HepG2 (cell line): ENCODE data around the gene GRM4. TPM values are rescaled to one million over a fixed set of nuclear protein-coding genes. Genes with fewer than 3 reads are reported as not detected.

ENCODE experiments used
- ATAC-seq: fragments of 200-7000 bp; cut with Tn5 transposase; 3 replicates; pipeline ENCODE4 v1.9.1; 2020; ENCODE audit warnings: mild to moderate bottlenecking, moderate library complexity
- BruUV-seq: library from RNA; stranded (reverse); fragments of 400-500 nt; replicated peaks from 2 replicates; lab custom pipeline; 2021; lab: Mats Ljungman, UMichigan
- CTCF ChIA-PET: fragments of 300-600 bp; formaldehyde crosslinking; extraction: SDS; loops from one replicate; lab custom pipeline; 2021; ENCODE audit warnings: low total read pairs, inconsistent platforms, low intra/inter-chr PET ratio; lab: Yijun Ruan, JAX
- POLR2A ChIA-PET: fragments of 350-600 bp; sonication (Branson Sonifier 250); formaldehyde crosslinking; loops from one replicate; lab custom pipeline; 2020; ENCODE audit warnings: antibody characterized with exemption, inconsistent platforms; lab: Yijun Ruan, JAX
- DNase-seq: peaks from one replicate; pipeline ENCODE4 v3.0.0-alpha.2; 2015; ENCODE audit warnings: low spot score
- FAIRE-seq: peaks from 3 replicates; lab custom pipeline; 2011; peaks lifted over from hg19 to GRCh38; lab: Jason Lieb, UNC
- H2AFZ ChIP-seq: one replicate; pipeline ENCODE4 v1.6.1; 2011; ENCODE audit warnings: low read length, inconsistent platforms
- H3K27ac ChIP-seq: fragments of 300-600 bp; 3 replicates; pipeline ENCODE4 v1.8.0; 2011; ENCODE audit warnings: mixed run types, mild to moderate bottlenecking, mixed read lengths, low read length, inconsistent platforms; ENCODE audit not compliant: insufficient read depth; ENCODE audit errors: extremely low read length
- H3K27me3 ChIP-seq, 2 experiments: fragments of 200-600 bp in 1 of 2; 2 replicates in 1 of 2; 3 replicates in 1 of 2; pipeline versions ENCODE4 v1.6.0 to v1.8.0; 2011; ENCODE audit warnings: low read length in 2 of 2, mild to moderate bottlenecking in 2 of 2, moderate library complexity in 2 of 2, inconsistent platforms in 1 of 2; ENCODE audit not compliant: insufficient read depth in 2 of 2, control insufficient read depth in 1 of 2
- H3K36me3 ChIP-seq, 2 experiments: fragments of 200-600 bp in 1 of 2; replicated peaks in 1 of 2; 2 replicates in 1 of 2; 3 replicates in 1 of 2; pipeline versions ENCODE4 v1.5.1 to v1.8.0; 2011; ENCODE audit warnings: low read length in 2 of 2, inconsistent platforms in 1 of 2; ENCODE audit not compliant: insufficient read depth in 2 of 2, control insufficient read depth in 1 of 2
- H3K4me1 ChIP-seq: 2 replicates; pipeline ENCODE4 v1.5.1; 2012; ENCODE audit warnings: low read length, inconsistent platforms; ENCODE audit not compliant: insufficient read depth
- H3K4me2 ChIP-seq: 2 replicates; pipeline ENCODE4 v1.6.0; 2011; ENCODE audit warnings: low read depth, low read length, inconsistent platforms
- H3K4me3 ChIP-seq, 3 experiments: fragments of 200-600 bp in 1 of 3; sonication (generic), shearing (Covaris generic) in 1 of 3; replicated peaks in 1 of 3; 2 replicates each; pipeline ENCODE4 v1.5.1; 2011 to 2016; ENCODE audit warnings: low read length in 3 of 3, inconsistent platforms in 2 of 3, low read depth in 2 of 3, mild to moderate bottlenecking in 2 of 3, control low read depth in 1 of 3, mixed read lengths in 1 of 3; ENCODE audit not compliant: insufficient read depth in 1 of 3
- H3K79me2 ChIP-seq: one replicate; pipeline ENCODE4 v1.6.1; 2011; ENCODE audit warnings: low read length, inconsistent platforms; ENCODE audit not compliant: insufficient read depth
- H3K9ac ChIP-seq: 2 replicates; pipeline ENCODE4 v1.6.0; 2011; ENCODE audit warnings: mild to moderate bottlenecking, low read depth, low read length, inconsistent platforms; ENCODE audit not compliant: insufficient read depth
- H3K9me3 ChIP-seq: 2 replicates; pipeline ENCODE4 v1.5.1; 2012; ENCODE audit warnings: mild to moderate bottlenecking, low read length
- H4K20me1 ChIP-seq: 2 replicates; pipeline ENCODE4 v1.6.0; 2011; ENCODE audit warnings: inconsistent platforms, mild to moderate bottlenecking, low read length, moderate library complexity; ENCODE audit not compliant: insufficient read depth
- ARID2 ChIP-seq: sonication (generic); formaldehyde crosslinking; IDR thresholded peaks from 2 replicates; pipeline ENCODE4 v1.8.1; 2022; ENCODE audit warnings: mild to moderate bottlenecking, missing genetic modification reagents, borderline replicate concordance
- DNMT3B ChIP-seq: conservative IDR thresholded peaks from 2 replicates; pipeline ENCODE4 v1.6.1; 2016; ENCODE audit warnings: missing biosample characterization, control low read depth
- ETV6 ChIP-seq: sonication (generic); formaldehyde crosslinking; conservative IDR thresholded peaks from 2 replicates; pipeline ENCODE4 v1.4.0; 2020; ENCODE audit warnings: missing genetic modification reagents
- FOXC1 ChIP-seq: sonication (generic); formaldehyde crosslinking; IDR thresholded peaks from 2 replicates; pipeline ENCODE4 v1.8.0; 2022; ENCODE audit warnings: mild to moderate bottlenecking, missing genetic modification reagents, borderline replicate concordance
- FOXJ3 ChIP-seq: sonication (generic); formaldehyde crosslinking; IDR thresholded peaks from 2 replicates; pipeline ENCODE4 v1.4.0; 2020; ENCODE audit warnings: missing genetic modification reagents, mild to moderate bottlenecking, borderline replicate concordance
- GATA4 ChIP-seq: sonication (generic); IDR thresholded peaks from 2 replicates; pipeline ENCODE4 v1.6.1; 2016; ENCODE audit warnings: antibody characterized with exemption, low read depth, borderline replicate concordance
- HDAC2 ChIP-seq: sonication (generic); formaldehyde crosslinking; IDR thresholded peaks from 2 replicates; pipeline ENCODE4 v1.4.0; 2020; ENCODE audit warnings: missing genetic modification reagents
- ISX ChIP-seq: sonication (generic); formaldehyde crosslinking; conservative IDR thresholded peaks from 2 replicates; pipeline ENCODE4 v1.5.0; 2020; ENCODE audit warnings: missing genetic modification reagents
- MYPOP ChIP-seq: sonication (generic); formaldehyde crosslinking; IDR thresholded peaks from 2 replicates; pipeline ENCODE4 v1.8.1; 2023; ENCODE audit warnings: mild to moderate bottlenecking, moderate library complexity, missing genetic modification reagents
- TFE3 ChIP-seq: IDR thresholded peaks from 2 replicates; pipeline ENCODE4 v1.6.1; 2016
- WIZ ChIP-seq: sonication (generic); formaldehyde crosslinking; IDR thresholded peaks from 2 replicates; pipeline ENCODE4 v1.5.1; 2020; ENCODE audit warnings: mild to moderate bottlenecking, missing genetic modification reagents
- ZFYVE20 ChIP-seq: sonication (generic); formaldehyde crosslinking; IDR thresholded peaks from 2 replicates; pipeline ENCODE4 v1.8.0; 2023; ENCODE audit warnings: low read depth, mild to moderate bottlenecking, moderate library complexity, missing genetic modification reagents, borderline replicate concordance
- ZNF207 ChIP-seq: fragments of 450-650 bp; IDR thresholded peaks from 2 replicates; pipeline ENCODE4 v1.6.1; 2016; ENCODE audit warnings: antibody characterized with exemption, borderline replicate concordance
- ZNF331 ChIP-seq: sonication (generic); formaldehyde crosslinking; IDR thresholded peaks from 2 replicates; pipeline ENCODE4 v1.4.0; 2020; ENCODE audit warnings: missing genetic modification reagents
- ZNF335 ChIP-seq: sonication (generic); formaldehyde crosslinking; IDR thresholded peaks from 2 replicates; pipeline ENCODE4 v1.4.0; 2020; ENCODE audit warnings: missing genetic modification reagents
- ZNF383 ChIP-seq: sonication (generic); formaldehyde crosslinking; IDR thresholded peaks from 2 replicates; pipeline ENCODE4 v1.4.0; 2020; ENCODE audit warnings: missing genetic modification reagents, mild to moderate bottlenecking, borderline replicate concordance
- ZNF562 ChIP-seq: sonication (generic); formaldehyde crosslinking; IDR thresholded peaks from 2 replicates; pipeline ENCODE4 v1.8.0; 2022; ENCODE audit warnings: missing genetic modification reagents, borderline replicate concordance
- WGBS: methylation state at CpG from one replicate; pipeline ENCODE4 v1.1.6; 2017; ENCODE audit warnings: low lambda C conversion rate; 5-methylcytosine and 5-hydroxymethylcytosine counted together
- in situ Hi-C: cut with HindIII; loops from 2 replicates; pipeline ENCODE4 v1.10.0; 2017; ENCODE audit warnings: low pct_unique_long_range_greater_than_20kb; ENCODE audit not compliant: extremely low pct_ligation_motif_present
- intact Hi-C: fragments of 100-400 bp; cut with micrococcal nuclease; formaldehyde crosslinking; loops from one replicate; pipeline ENCODE4 v1.10.0; 2022; ENCODE audit not compliant: unreplicated experiment
- polyA plus RNA-seq, 8 experiments: library from polyadenylated mRNA; depleted of rRNA in 3 of 8; stranded (reverse) in 7 of 8; unstranded in 1 of 8; fragments of >200 nt; fragmentation: Illumina TruSeq in 4 of 8; extraction: Trizol in 4 of 8; gene quantifications; 2 replicates each; pipeline versions ENCODE4 v1.2.1 to v1.2.3, GENCODE V29; 2011 to 2016; ENCODE audit warnings: low read depth in 4 of 8, missing spikeins in 1 of 8, mixed read lengths in 1 of 8; ENCODE audit not compliant: insufficient read depth in 1 of 8
- total RNA-seq, 5 experiments: library from RNA; depleted of rRNA; stranded (reverse); fragments of >200 nt; fragmentation: Illumina TruSeq; extraction: Trizol; gene quantifications; 2 replicates each; pipeline ENCODE4 v1.2.3, GENCODE V29; 2016; ENCODE audit warnings: low read depth in 1 of 5

The GRM4 gene
- total and polyA plus RNA-seq, 2 of the 13 experiments (the other 11 are each of a cell fraction or from before 2014, with no cell fraction given): not detected

GRCh38 chr6:33992191-33992590, 153.7 kb downstream of the GRM4 start:
- WGBS: 57% methylated on average over 13 of the region's 13 CpGs

More at GRCh38 chr6:33992191-33992590, 153.7 kb downstream of the GRM4 start:
- H3K36me3 ChIP-seq: no peaks in the 10 kb centered on the region
- no peak overlapping the region for H3K9ac ChIP-seq
- H3K9me3 ChIP-seq: no peaks in the 10 kb centered on the region
- peaks cover 39% of the 10 kb centered on the region for H3K4me1 ChIP-seq
- FAIRE-seq: no peak
- no TSS peak for BruUV-seq
- no peak overlapping the region for H3K4me3 ChIP-seq
- H3K27ac ChIP-seq: no peak overlapping the region
- CTCF ChIA-PET: no interaction called here
- ATAC-seq: no peak
- peaks cover 7% of the 10 kb centered on the region; the same call in 1 of the 2 replicates for H4K20me1 ChIP-seq
- in situ Hi-C loops (no loop called here), intact Hi-C loops (no loop called here)
- TF ChIP-seq ARID2 (CRISPR knock-in tag): no peak
- no peak for TF ChIP-seq GATA4
- TF ChIP-seq FOXC1 (CRISPR knock-in tag): no peak
- TF ChIP-seq TFE3 (CRISPR knock-in tag): no peak
- TF ChIP-seq ZNF207: no peak
- TF ChIP-seq HDAC2 (CRISPR knock-in tag): no peak
- TF ChIP-seq FOXJ3: no peak
- no peak for TF ChIP-seq ZNF562 (CRISPR knock-in tag)
- no peak for TF ChIP-seq ZNF383 (CRISPR knock-in tag)
- TF ChIP-seq ZNF335 (CRISPR knock-in tag): no peak
- TF ChIP-seq WIZ (CRISPR knock-in tag): no peak
- no peak for TF ChIP-seq ZFYVE20 (CRISPR knock-in tag)
- no peak for TF ChIP-seq ETV6 (CRISPR knock-in tag)
- TF ChIP-seq ISX (CRISPR knock-in tag): no peak
- no peak for TF ChIP-seq ZNF331 (CRISPR knock-in tag)
- TF ChIP-seq MYPOP (CRISPR knock-in tag): no peak
- no peak for TF ChIP-seq DNMT3B
- no peak for DNase-seq
- no peak overlapping the region for H3K4me2 ChIP-seq
- no peak overlapping the region for H2AFZ ChIP-seq
- peaks cover 11 to 72% of the 10 kb centered on the region in 2 experiments; a peak in 4 of 5 replicates for H3K27me3 ChIP-seq
- POLR2A ChIA-PET: no interaction called here
- no peaks in the 10 kb centered on the region for H3K79me2 ChIP-seq
